HCT116 (cell line): ENCODE results near the gene ADGRD1. TPM values are rescaled to one million over a fixed set of nuclear protein-coding genes. Genes with fewer than 3 reads are reported as not detected.
A peak's percentile ranks its signal among the peaks of the same experiment; 100 is the strongest.

Experiments used
- ATAC-seq: fragments of 200-7000 bp; cut with Tn5 transposase; 2 replicates; pipeline ENCODE4 v1.9.1; 2020; ENCODE audit warnings: mild to moderate bottlenecking, moderate library complexity
- BruUV-seq: library from RNA; stranded (reverse); fragments of 400-500 nt; replicated peaks from 2 replicates; lab custom pipeline; 2021; lab: Mats Ljungman, UMichigan
- CTCF ChIA-PET: fragments of 300-600 bp; sonication (Branson Sonifier 250); formaldehyde crosslinking; loops from one replicate; lab custom pipeline; 2021; ENCODE audit warnings: antibody characterized with exemption; lab: Charles Lee
- POLR2A ChIA-PET: fragments of 300-600, 350-600 bp; sonication (Branson Sonifier 250); formaldehyde crosslinking; loops from one replicate; lab custom pipeline; 2021; ENCODE audit warnings: antibody characterized with exemption; lab: Charles Lee
- RAD21 ChIA-PET, 2 experiments: fragments of 300-600 bp; sonication (Branson Sonifier 250); formaldehyde crosslinking; loops; one replicate each; lab custom pipeline; 2023; ENCODE audit warnings: low total read pairs in 2 of 2; ENCODE audit not compliant: uncharacterized antibody in 2 of 2, unreplicated experiment in 2 of 2, low non-redundant PET in 1 of 2; lab: Charles Lee
- DNase-seq: peaks from one replicate; pipeline ENCODE4 v3.0.0-alpha.2; 2010; ENCODE audit warnings: low read depth, low spot score
- H2AFZ ChIP-seq: fragments of 200-600 bp; shearing (Covaris generic), sonication (generic); 2 replicates; pipeline ENCODE4 v1.6.1; 2017; ENCODE audit warnings: low read depth, mixed run types, mixed read lengths, antibody characterized with exemption, low read length; ENCODE audit not compliant: poor library complexity, severe bottlenecking
- H3K27ac ChIP-seq: 2 replicates; pipeline ENCODE4 v1.5.1; 2012; ENCODE audit warnings: low read depth, low read length
- H3K27me3 ChIP-seq: fragments of 200-600 bp; sonication (generic); 2 replicates; pipeline ENCODE4 v1.6.1; 2016; ENCODE audit warnings: mixed run types, low read length, mixed read lengths; ENCODE audit not compliant: insufficient read depth
- H3K36me3 ChIP-seq, 2 experiments: fragments of 200-500 bp in 1 of 2; fragments of 200-600 bp in 1 of 2; sonication (Bioruptor generic) in 1 of 2; sonication (generic) in 1 of 2; 2 replicates each; pipeline versions ENCODE4 v1.5.1 to v1.6.1; 2014 to 2016; ENCODE audit warnings: low read length in 2 of 2, inconsistent platforms in 1 of 2, mixed read lengths in 1 of 2, mixed run types in 1 of 2; ENCODE audit not compliant: insufficient read depth in 2 of 2, control insufficient read depth in 1 of 2
- H3K4me1 ChIP-seq, 2 experiments: fragments of 200-600 bp in 1 of 2; sonication (generic) in 1 of 2; 2 replicates each; pipeline versions ENCODE4 v1.5.1 to v1.6.1; 2012 to 2017; ENCODE audit warnings: low read length in 2 of 2, inconsistent platforms in 1 of 2, mild to moderate bottlenecking in 1 of 2, mixed read lengths in 1 of 2, mixed run types in 1 of 2, moderate library complexity in 1 of 2; ENCODE audit not compliant: insufficient read depth in 2 of 2, control insufficient read depth in 1 of 2
- H3K4me2 ChIP-seq: fragments of 200-600 bp; sonication (generic); 2 replicates; pipeline ENCODE4 v1.6.1; 2017; ENCODE audit warnings: mixed run types, low read length, mixed read lengths
- H3K4me3 ChIP-seq, 2 experiments: fragments of 200-600 bp in 1 of 2; sonication (generic) in 1 of 2; replicated peaks in 1 of 2; 2 replicates each; pipeline ENCODE4 v1.5.1; 2011 to 2016; ENCODE audit warnings: low read length in 2 of 2, control low read depth in 1 of 2, low read depth in 1 of 2, mild to moderate bottlenecking in 1 of 2, mixed read lengths in 1 of 2, mixed run types in 1 of 2
- H3K79me2 ChIP-seq: fragments of 200-600 bp; sonication (generic); 2 replicates; pipeline ENCODE4 v1.6.1; 2017; ENCODE audit warnings: mild to moderate bottlenecking, mixed run types, low read length, moderate library complexity, mixed read lengths; ENCODE audit not compliant: insufficient read depth
- H3K9ac ChIP-seq: fragments of 200-600 bp; sonication (generic); 2 replicates; pipeline ENCODE4 v1.6.1; 2016; ENCODE audit warnings: low read length, mixed read lengths
- H3K9me2 ChIP-seq: fragments of 200-600 bp; sonication (generic), shearing (Covaris generic); 2 replicates; pipeline ENCODE4 v1.6.1; 2017; ENCODE audit warnings: mixed run types, mild to moderate bottlenecking, moderate library complexity; ENCODE audit not compliant: insufficient read depth
- H3K9me3 ChIP-seq, 2 experiments: fragments of 200-500 bp in 1 of 2; fragments of 200-600 bp in 1 of 2; sonication (Bioruptor generic) in 1 of 2; sonication (generic) in 1 of 2; 2 replicates each; pipeline ENCODE4 v1.6.1; 2014 to 2017; ENCODE audit warnings: low read length in 2 of 2, mixed read lengths in 2 of 2, inconsistent platforms in 1 of 2, low read depth in 1 of 2, mild to moderate bottlenecking in 1 of 2, mixed run types in 1 of 2, moderate library complexity in 1 of 2; ENCODE audit not compliant: control insufficient read depth in 1 of 2, insufficient read depth in 1 of 2
- H4K20me1 ChIP-seq: fragments of 200-600 bp; sonication (generic), shearing (Covaris generic); 2 replicates; pipeline ENCODE4 v1.6.1; 2017; ENCODE audit warnings: mixed run types, mild to moderate bottlenecking, moderate library complexity; ENCODE audit not compliant: insufficient read depth
- CBX3 ChIP-seq: IDR thresholded peaks from 2 replicates; pipeline ENCODE4 v1.6.1; 2012; ENCODE audit warnings: low read depth
- CTCF ChIP-seq, 3 experiments: fragments of 200-600 bp in 1 of 3; sonication (generic) in 1 of 3; IDR thresholded peaks in 2 of 3; conservative IDR thresholded peaks in 1 of 3; 2 replicates each; pipeline ENCODE4 v1.5.1; 2012 to 2017; ENCODE audit warnings: low read depth in 2 of 3, low read length in 2 of 3, antibody characterized with exemption in 1 of 3, borderline replicate concordance in 1 of 3, control low read depth in 1 of 3, mild to moderate bottlenecking in 1 of 3, mixed read lengths in 1 of 3, mixed run types in 1 of 3, moderate library complexity in 1 of 3; ENCODE audit not compliant: insufficient read depth in 1 of 3
- ELF1 ChIP-seq: IDR thresholded peaks from 2 replicates; pipeline ENCODE4 v1.6.1; 2012; ENCODE audit warnings: low read depth, borderline replicate concordance
- EZH2 ChIP-seq: fragments of 200-600 bp; sonication (generic); IDR thresholded peaks from 2 replicates; pipeline ENCODE4 v1.6.1; 2017; ENCODE audit warnings: antibody characterized with exemption, mixed run types
- POLR2A ChIP-seq: IDR thresholded peaks from 2 replicates; pipeline ENCODE4 v1.7.0; 2011; ENCODE audit warnings: borderline replicate concordance; ENCODE audit not compliant: insufficient read depth, insufficient read length; ENCODE audit errors: extremely low read depth
- POLR2AphosphoS5 ChIP-seq: IDR thresholded peaks from 2 replicates; pipeline ENCODE4 v1.6.1; 2011; ENCODE audit warnings: mild to moderate bottlenecking, low read depth, low read length, moderate library complexity
- SP1 ChIP-seq: IDR thresholded peaks from 2 replicates; pipeline ENCODE4 v1.6.1; 2012; ENCODE audit warnings: low read depth
- SRF ChIP-seq: IDR thresholded peaks from 2 replicates; pipeline ENCODE4 v1.6.1; 2012; ENCODE audit warnings: low read depth
- YY1 ChIP-seq: IDR thresholded peaks from 2 replicates; pipeline ENCODE4 v1.6.1; 2011; ENCODE audit warnings: low read length, low read depth, moderate library complexity, mild to moderate bottlenecking; ENCODE audit not compliant: insufficient replicate concordance; ENCODE audit errors: extremely low read depth
- ZFX ChIP-seq: fragments of 450-650 bp; IDR thresholded peaks from 2 replicates; pipeline ENCODE4 v1.6.1; 2017
- ZNF274 ChIP-seq: fragments of 200-500 bp; sonication (Bioruptor generic); IDR thresholded peaks from 2 replicates; pipeline ENCODE4 v1.6.1; 2014; ENCODE audit warnings: mild to moderate bottlenecking, low read depth, low read length, inconsistent platforms
- intact Hi-C: fragments of 100-400 bp; cut with micrococcal nuclease; formaldehyde crosslinking; loops from 2 replicates; pipeline ENCODE4 v1.10.0; 2022
- total RNA-seq: library from RNA; stranded (reverse); gene quantifications from one replicate; pipeline ENCODE4 v1.2.1, GENCODE V29; 2021; ENCODE audit not compliant: unreplicated experiment
- TF ChIP-seq, protein P1 (sequence below): IDR thresholded peaks from 2 replicates; pipeline ENCODE4 v1.6.1; 2011; ENCODE audit warnings: mild to moderate bottlenecking, low read length, moderate library complexity; ENCODE audit not compliant: insufficient replicate concordance; ENCODE audit errors: extremely low read depth
- TF ChIP-seq, protein P2 (sequence below): IDR thresholded peaks from 2 replicates; pipeline ENCODE4 v1.6.1; 2012

ADGRD1 gene
- total RNA-seq, 1 experiment from 2014 or later = 0.44 TPM

DNA sequence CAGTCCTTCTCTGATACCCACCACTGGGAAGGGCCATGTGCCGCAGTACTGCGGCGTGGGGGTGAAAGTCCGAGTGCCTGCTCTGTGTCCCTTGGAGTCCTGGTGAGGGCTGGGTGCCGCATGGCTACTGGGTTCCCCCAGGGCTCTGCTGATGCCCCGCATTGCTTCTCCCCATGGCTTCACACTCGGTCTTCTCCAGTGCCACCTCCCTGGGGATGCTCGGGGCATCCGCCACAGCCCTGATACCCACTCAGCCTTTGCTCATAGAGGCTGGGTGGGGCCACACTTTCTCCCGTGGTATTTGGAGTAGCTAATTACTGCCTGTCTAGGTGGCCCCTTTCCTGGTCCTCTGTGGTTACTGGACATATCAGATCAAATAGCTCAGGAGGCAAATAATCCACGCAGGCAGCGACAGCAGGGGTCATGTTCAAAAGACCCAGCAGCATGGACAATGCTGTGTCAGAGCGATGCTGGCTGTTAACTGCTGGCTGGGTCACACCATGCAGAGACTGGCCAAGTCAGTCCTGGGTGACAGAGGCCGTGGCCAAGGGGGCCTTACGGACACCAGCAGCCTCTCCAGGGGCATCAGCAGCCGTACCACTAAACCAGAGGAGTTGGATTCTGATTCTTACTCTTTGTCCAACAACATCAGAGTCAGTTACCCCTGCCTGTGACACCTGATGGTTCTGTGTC lies 106.5 kb downstream of the ADGRD1 start:
- TF ChIP-seq, protein P1, sequence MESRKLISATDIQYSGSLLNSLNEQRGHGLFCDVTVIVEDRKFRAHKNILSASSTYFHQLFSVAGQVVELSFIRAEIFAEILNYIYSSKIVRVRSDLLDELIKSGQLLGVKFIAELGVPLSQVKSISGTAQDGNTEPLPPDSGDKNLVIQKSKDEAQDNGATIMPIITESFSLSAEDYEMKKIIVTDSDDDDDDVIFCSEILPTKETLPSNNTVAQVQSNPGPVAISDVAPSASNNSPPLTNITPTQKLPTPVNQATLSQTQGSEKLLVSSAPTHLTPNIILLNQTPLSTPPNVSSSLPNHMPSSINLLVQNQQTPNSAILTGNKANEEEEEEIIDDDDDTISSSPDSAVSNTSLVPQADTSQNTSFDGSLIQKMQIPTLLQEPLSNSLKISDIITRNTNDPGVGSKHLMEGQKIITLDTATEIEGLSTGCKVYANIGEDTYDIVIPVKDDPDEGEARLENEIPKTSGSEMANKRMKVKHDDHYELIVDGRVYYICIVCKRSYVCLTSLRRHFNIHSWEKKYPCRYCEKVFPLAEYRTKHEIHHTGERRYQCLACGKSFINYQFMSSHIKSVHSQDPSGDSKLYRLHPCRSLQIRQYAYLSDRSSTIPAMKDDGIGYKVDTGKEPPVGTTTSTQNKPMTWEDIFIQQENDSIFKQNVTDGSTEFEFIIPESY = no peak
- TF ChIP-seq ELF1 = no peak
- H3K4me2 ChIP-seq = no peak overlapping the region
- H3K79me2 ChIP-seq = no peaks in the 10 kb centered on the region
- H3K27ac ChIP-seq = no peak overlapping the region
- ChIA-PET CTCF (no interaction called here), RAD21 (no interaction called here), POLR2A (no interaction called here)
- H3K9me2 ChIP-seq = no peaks in the 10 kb centered on the region
- H3K4me1 ChIP-seq = 0 out of 4 replicates have a peak, but pooled peaks cover 0 to 4% of the 10 kb centered on the region in 2 experiments
- no peak overlapping the region for H3K9ac ChIP-seq
- H2AFZ ChIP-seq = no peak overlapping the region
- no peak for ATAC-seq
- no peaks in the 10 kb centered on the region for H4K20me1 ChIP-seq
- DNase-seq = no peak
- H3K36me3 ChIP-seq = no peaks in the 10 kb centered on the region
- no peaks in the 10 kb centered on the region for H3K9me3 ChIP-seq
- peaks cover 23% of the 10 kb centered on the region for H3K27me3 ChIP-seq
- intact Hi-C loops = no loop called here
- no peak overlapping the region for H3K4me3 ChIP-seq
- BruUV-seq = no TSS peak

- ATAC-seq (peak; percentile 20; the same call in 1 of the 2 replicates), DNase-seq (no peak)
- H4K20me1 ChIP-seq = no peaks in the 10 kb centered on the region
- H3K36me3 ChIP-seq = no peaks in the 10 kb centered on the region
- no peak overlapping the region; the same call in 1 of the 2 replicates for H3K4me2 ChIP-seq
- H3K9me2 ChIP-seq = no peaks in the 10 kb centered on the region
- H3K27me3 ChIP-seq = peaks cover 12% of the 10 kb centered on the region; the same call in 1 of the 2 replicates
- H3K4me1 ChIP-seq = 0 out of 4 replicates have a peak, but pooled peaks cover 0 to 4% of the 10 kb centered on the region in 2 experiments
- H3K9ac ChIP-seq = no peak overlapping the region
- no peak overlapping the region for H3K27ac ChIP-seq
- no peak overlapping the region for H3K4me3 ChIP-seq
- intact Hi-C loops = no loop called here
- ChIA-PET RAD21 (no interaction called here), POLR2A (no interaction called here), CTCF (no interaction called here)
- BruUV-seq = no TSS peak
- no peaks in the 10 kb centered on the region for H3K9me3 ChIP-seq
- H3K79me2 ChIP-seq = no peaks in the 10 kb centered on the region
- H2AFZ ChIP-seq = no peak overlapping the region
- TF ChIP-seq POLR2AphosphoS5 (no peak), YY1 (no peak), ZFX (no peak), ELF1 (no peak), ZNF274 (no peak), CTCF (IDR thresholded peaks at IDR 0.05 in 2 of 3, conservative IDR thresholded peaks at IDR 0.05 in 1 of 3; ENCODE audit: borderline replicate concordance in 1 of 3, insufficient read depth in 1 of 3, low read depth in 2 of 3, low read length in 2 of 3) (no peak), EZH2 (no peak), SRF (no peak), CBX3 (no peak), POLR2A (no peak), SP1 (no peak)
- TF ChIP-seq, protein P2, sequence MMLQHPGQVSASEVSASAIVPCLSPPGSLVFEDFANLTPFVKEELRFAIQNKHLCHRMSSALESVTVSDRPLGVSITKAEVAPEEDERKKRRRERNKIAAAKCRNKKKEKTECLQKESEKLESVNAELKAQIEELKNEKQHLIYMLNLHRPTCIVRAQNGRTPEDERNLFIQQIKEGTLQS = no peak
Measured at GRCh38 chr12:131061041-131061806, 107.5 kb downstream of the ADGRD1 start.
